GM12892 (cell line): ENCODE results near the gene CYP27C1.
"Not testable (repeated sequence)": the region's sequence is repeated elsewhere in the genome, so short reads cannot be mapped to it uniquely, and the experiment has no call there.

Experiments
- DNase-seq: peaks from one replicate; pipeline ENCODE4 v3.0.0; 2011; ENCODE audit not compliant: insufficient read length
- FAIRE-seq: peaks from 2 replicates; lab custom pipeline; 2011; peaks lifted over from hg19 to GRCh38; lab: Jason Lieb, UNC
- POLR2A ChIP-seq: IDR thresholded peaks from 2 replicates; pipeline ENCODE4 v1.6.1; 2011; ENCODE audit warnings: low read depth, low read length, control low read depth
- POLR2AphosphoS5 ChIP-seq: IDR thresholded peaks from 2 replicates; pipeline ENCODE4 v1.6.1; 2011; ENCODE audit warnings: low read depth, low read length, control low read depth
- TAF1 ChIP-seq: IDR thresholded peaks from 2 replicates; pipeline ENCODE4 v1.6.1; 2011; ENCODE audit warnings: low read depth, mild to moderate bottlenecking, control low read depth, low read length, borderline replicate concordance

CYP27C1 gene

DNA sequence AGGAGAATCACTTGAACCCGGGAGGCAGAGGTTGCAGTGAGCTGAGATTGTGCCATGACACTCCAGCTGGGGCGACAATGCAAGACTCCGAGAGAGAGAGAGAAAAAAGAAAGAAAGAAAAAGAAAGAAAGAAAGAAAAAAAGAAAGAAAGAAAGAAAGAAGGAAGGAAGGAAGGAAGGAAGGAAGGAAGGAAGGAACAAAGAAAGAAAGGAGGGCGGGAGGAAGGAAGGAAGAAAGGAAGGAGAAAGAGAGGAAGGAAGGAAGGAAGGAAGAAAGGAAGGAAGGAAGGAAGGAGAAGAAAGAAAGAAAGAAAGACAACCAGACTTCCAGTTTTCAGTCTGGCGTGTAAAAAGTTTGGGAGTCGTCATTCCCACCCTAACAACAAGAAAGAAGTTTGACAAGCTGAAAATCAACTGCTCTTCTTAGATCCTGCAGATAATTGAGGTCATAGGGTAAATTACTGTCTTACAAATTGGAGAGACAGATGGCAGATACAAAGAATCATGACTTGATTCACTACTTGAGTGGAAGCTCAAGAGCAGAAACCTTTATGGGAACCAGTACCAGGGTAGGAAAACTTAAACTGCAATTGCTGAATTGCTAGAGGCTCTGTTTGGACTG, 15.1 kb upstream of the CYP27C1 start:
- FAIRE-seq (no peak), DNase-seq (no peak)
- TF ChIP-seq POLR2AphosphoS5 (no peak), TAF1 (no peak), POLR2A (no peak)

DNA sequence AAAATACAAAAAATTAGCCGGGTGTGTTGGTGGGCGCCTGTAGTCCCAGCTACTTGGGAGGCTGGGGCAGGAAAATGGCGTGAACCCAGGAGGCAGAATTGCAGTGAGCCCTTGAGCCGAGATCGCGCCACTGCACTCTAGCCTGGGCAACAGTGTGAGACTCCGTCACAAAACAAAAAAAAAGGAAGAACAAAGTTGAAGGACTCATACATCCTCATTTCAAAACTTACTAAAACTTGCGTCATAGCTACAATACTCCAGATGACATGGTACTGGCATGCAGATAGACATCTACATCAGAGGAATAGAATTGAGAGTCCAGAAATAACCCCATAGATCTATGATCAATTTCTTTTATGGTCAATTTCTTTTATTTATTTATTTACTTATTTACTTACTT, 13.6 kb upstream of the CYP27C1 start:
- DNase-seq: no peak
- FAIRE-seq: no peak
- TF ChIP-seq POLR2AphosphoS5: no peak
- no peak for TF ChIP-seq POLR2A
- TF ChIP-seq TAF1: no peak

DNA sequence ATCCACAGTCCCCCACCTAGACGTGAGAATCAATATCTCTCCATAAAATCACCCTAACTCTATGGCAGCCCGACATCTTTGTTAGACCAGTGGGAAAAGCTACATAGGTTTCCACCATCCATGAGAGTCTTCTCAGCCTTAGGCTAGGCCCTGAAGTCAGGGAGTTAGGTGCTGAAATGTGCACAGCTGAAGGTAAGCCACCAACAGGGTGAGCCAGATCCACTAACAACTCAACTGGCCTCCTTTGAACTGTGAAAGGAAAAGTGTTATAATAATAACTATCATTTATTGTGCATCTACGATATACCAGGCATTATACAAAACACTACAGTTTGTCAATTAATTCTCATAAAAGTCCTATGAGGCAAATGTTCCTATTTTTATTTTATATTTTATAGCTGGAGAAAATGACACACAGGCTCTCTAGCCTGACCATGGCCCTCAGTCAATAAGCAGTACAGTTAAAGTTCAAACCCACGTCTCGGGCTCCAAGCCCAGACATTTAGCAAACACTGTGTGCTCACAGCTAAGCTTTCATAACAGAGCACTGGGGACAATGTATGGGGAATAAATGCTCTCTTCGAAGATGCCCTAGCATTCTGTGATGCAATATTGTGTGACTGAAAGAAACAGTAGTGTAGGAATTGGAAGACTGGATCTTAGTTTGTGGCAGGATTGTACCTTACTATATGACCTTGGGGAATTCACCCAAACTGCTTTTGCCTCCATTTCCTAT, 11.2 kb upstream of the CYP27C1 start:
- TF ChIP-seq TAF1 (no peak), POLR2AphosphoS5 (no peak), POLR2A (no peak)
- FAIRE-seq (no peak), DNase-seq (no peak)

DNA sequence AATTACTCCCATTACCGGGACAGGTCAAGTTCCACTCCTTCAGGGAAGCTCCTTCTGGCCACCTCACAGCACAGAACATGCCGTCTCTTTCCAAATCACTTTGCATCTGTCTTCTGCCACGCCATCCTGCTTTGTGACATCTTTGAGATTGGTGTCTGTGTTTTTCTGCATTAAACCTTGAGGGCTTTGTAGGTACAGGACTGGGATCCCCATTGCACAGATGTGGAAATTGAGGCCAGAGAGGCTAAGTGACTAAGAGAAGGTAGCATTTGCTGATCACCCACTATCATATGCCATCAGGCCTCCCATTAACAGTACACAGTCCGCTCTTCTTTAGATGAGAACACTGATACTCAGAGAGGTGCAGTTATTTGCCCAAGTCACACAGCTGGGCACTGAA, 9.5 kb upstream of the CYP27C1 start:
- TF ChIP-seq TAF1 (no peak), POLR2A (no peak), POLR2AphosphoS5 (no peak)
- FAIRE-seq (no peak), DNase-seq (no peak)

DNA sequence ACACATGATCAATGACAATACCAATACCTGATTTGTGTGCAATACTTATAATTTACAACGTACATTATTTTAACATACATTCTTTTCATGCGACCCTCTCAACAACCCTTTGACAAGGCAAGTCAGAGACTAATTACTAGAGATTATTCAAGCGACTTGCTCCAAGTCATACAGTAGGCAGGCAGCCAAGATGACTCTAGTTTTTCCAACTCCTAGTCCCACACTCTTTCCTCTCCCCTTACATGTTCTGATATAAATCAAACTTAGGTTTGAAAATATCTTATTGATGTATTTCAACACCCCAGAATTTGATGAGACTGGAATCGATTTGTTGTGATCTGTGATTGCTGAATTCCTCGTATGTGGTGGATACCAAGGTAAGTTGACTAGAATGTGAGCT, 8.0 kb upstream of the CYP27C1 start:
- TF ChIP-seq POLR2A: no peak
- no peak for TF ChIP-seq POLR2AphosphoS5
- TF ChIP-seq TAF1: no peak
- FAIRE-seq (no peak), DNase-seq (no peak)

DNA sequence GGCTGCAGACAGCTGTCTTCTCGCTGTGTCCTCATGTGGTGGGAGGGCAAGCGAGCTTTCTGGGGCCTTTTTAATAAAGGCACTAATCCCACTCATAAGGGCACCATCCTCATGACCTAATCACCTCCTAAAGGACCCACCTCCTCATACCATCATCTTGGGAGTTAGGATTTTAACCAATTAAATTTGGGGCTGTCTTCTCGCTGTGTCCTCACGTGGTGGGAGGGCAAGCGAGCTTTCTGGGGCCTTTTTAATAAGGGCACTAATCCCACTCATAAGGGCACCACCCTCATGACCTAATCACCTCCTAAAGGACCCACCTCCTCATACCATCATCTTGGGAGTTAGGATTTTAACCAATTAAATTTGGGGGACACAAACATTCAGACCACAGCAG, 7.2 kb upstream of the CYP27C1 start:
- FAIRE-seq, DNase-seq: not testable (repeated sequence)

DNA sequence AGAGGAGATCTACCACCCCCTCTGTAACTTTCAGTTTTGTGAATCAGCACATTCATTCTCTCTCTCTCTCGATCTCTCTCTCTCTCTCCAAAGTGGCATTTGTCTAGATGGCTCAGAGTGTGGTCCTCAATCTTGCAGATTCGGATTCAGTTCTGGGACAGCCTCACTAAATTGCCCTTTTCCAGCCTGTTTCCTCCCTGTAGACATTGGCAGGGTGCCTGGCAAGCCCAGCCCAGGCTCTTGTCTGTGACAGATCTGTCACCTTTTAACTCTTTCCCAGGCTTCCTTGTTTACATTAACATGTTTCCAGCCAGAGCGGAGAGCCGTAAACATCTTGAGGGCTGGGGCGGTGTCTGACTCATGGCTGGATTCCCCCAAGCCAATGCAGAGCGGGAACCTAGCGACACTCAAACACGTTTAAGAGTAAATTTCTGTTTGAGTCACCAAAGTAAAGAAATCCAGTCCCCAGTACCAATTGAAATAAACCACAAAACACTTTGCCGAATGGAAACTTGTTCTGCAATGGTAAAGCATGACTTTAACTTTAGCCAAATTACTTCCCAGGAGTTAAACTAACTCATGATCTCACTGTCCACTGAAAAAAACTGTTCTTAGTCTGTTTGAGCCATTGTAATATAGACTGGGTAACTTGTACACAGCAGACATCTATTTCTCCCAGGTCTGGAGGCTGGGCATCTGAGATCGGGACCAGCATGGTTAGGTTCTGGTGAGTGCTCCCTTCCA, 6.6 kb upstream of the CYP27C1 start:
- peak; percentile 58 for FAIRE-seq
- TF ChIP-seq POLR2AphosphoS5 (no peak), POLR2A (no peak), TAF1 (no peak)
- no peak for DNase-seq

DNA sequence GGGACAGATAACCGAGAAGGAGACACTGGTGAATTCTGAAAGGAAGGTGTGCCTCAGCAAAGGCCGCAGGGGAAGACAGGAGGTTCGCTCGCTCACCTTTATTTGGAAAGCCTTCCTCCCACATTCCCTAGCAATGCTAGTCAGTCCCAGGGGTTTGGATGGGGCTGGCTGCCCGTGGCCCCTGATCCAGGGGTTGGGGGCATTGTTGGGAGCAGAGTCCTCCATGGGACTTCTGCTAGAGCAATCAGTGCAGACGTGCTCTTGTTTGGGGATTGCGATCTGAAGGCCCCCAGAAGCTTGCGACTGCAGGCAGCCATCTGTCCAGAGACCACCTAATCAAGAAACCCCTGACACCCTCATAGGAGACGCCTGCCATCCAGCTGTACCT, 6.0 kb upstream of the CYP27C1 start:
- no peak for DNase-seq
- no peak for TF ChIP-seq POLR2AphosphoS5
- no peak for TF ChIP-seq POLR2A
- no peak for TF ChIP-seq TAF1
- no peak for FAIRE-seq

DNA sequence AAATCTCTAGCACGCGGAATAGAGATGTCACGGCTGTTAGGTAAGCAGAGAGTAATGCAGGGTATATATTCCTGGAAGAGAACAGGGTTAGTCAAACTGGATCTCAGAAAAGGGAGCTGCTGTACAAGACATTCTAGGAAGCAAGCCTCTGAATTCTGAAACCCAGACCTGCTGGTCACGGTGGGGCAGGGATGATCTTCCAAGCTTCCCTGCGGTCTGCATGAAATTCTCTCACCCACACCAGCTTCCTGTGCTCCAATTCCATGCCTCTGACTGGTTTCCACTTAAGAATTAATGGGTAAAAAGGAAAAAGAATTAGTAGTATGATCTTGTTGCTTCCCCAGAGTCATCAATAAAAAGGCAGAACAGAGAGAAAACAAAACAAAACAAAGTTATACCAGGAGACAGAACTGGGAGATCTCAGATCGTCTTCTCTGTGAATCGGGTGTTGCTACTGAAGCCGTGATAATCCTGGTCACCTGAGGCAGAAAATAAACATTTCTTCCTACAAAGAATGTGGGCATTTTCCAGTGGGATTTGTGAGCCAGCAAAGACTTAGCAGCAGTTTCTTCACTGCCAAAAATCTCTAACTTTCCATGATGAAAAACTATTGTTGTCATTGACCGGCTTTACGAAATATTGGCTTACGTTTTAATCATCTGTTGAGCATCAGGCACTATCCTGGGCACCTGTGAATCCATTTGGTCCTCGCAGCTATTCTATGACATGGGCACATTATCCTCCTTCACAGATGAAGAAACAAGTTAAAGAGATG, 5.3 kb upstream of the CYP27C1 start:
- TF ChIP-seq POLR2A (no peak), POLR2AphosphoS5 (no peak), TAF1 (no peak)
- FAIRE-seq (no peak), DNase-seq (no peak)

DNA sequence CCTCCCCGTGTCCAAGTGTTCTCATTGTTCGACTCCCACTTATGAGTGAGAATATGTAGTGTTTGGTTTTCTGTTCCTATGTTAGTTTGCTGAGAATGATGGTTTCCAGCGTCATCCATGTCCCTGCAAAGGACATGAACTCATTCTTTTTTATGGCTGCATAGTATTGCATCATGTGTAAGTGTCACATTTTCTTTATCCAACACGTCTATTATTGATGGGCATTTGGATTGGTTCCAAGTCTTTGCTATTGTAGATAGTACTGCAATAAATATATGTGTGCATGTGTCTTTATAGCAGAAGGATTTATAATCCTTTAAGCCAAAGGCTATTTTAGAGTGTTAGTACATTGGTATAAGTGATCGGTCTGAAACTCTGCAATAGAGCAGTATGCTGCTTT, 4.0 kb upstream of the CYP27C1 start:
- FAIRE-seq: not testable (repeated sequence)

DNA sequence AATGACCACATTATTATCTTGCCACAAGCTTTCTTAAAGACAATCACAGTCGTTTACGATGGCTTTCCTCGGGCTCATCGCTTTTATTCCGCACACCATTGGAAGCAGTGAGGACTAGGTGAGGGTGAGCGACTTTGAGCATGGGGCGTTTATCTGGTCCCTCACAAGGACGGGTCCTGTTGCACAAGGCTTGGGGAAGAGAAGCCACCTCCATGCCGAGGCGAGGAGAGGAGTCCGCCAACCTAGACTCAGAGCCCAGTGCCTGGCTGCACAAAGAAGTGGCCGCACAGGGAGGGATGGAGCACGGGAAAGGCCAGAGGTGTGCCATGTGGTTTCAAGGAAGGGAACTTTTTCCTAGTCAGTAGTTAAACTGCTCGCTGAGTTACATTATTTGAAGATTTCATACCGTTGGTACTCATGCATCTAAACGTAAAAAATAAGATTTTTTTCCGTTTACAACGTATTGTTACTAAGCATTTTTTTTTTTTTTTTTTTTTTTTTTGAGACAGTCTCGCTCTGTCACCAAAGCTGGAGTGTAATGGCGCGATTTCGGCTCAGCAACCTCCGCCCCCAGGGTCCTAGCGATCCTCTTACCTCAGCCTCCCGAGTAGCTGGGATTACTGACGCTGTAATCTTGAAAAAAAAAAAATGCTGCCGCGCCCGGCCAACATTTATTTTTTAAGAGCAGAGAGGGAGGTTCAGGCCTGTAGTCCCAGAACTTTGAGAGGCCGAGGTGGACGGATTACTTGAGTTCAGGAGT, 849 bp upstream of the CYP27C1 start:
- DNase-seq: no peak
- FAIRE-seq: no peak
- TF ChIP-seq TAF1: no peak
- no peak for TF ChIP-seq POLR2AphosphoS5
- TF ChIP-seq POLR2A: no peak

More for the DNA sequence above, 4.0 kb upstream of the CYP27C1 start:
- DNase-seq: not testable (repeated sequence)
